DND-41 (cell line): Measurements from ENCODE around the gene JARID2.
A peak's percentile ranks its signal among the peaks of the same experiment; 100 is the strongest.

Source experiments
- ATAC-seq: fragments of 200-7000 bp; cut with Tn5 transposase; 3 replicates; pipeline ENCODE4 v1.9.1; 2021; ENCODE audit warnings: low read depth; ENCODE audit not compliant: insufficient read depth
- DNase-seq: peaks from one replicate; pipeline ENCODE4 v3.0.0-alpha.2; 2020
- H2AFZ ChIP-seq: 2 replicates; pipeline ENCODE4 v1.6.0; 2012; ENCODE audit warnings: low read depth, low read length
- H3K27ac ChIP-seq: 2 replicates; pipeline ENCODE4 v1.5.1; 2012; ENCODE audit warnings: low read length, inconsistent platforms
- H3K27me3 ChIP-seq: fragments of 200-600 bp; sonication (generic); 2 replicates; pipeline ENCODE4 v1.6.0; 2012; ENCODE audit warnings: low read length, mild to moderate bottlenecking, inconsistent platforms; ENCODE audit not compliant: insufficient read depth, poor library complexity
- H3K36me3 ChIP-seq: 2 replicates; pipeline ENCODE4 v1.5.1; 2012; ENCODE audit warnings: low read length, inconsistent platforms; ENCODE audit not compliant: insufficient read depth
- H3K4me1 ChIP-seq: 2 replicates; pipeline ENCODE4 v1.5.1; 2012; ENCODE audit warnings: mild to moderate bottlenecking, low read length; ENCODE audit not compliant: insufficient read depth
- H3K4me2 ChIP-seq: 2 replicates; pipeline ENCODE4 v1.6.0; 2012; ENCODE audit warnings: mild to moderate bottlenecking, moderate library complexity, low read length, inconsistent platforms; ENCODE audit not compliant: insufficient read depth
- H3K4me3 ChIP-seq, 2 experiments: fragments of 200-600 bp in 1 of 2; shearing (Covaris generic) in 1 of 2; 2 replicates each; pipeline ENCODE4 v1.5.1; 2012 to 2016; ENCODE audit warnings: inconsistent platforms in 2 of 2, low read length in 2 of 2, mild to moderate bottlenecking in 2 of 2, low read depth in 1 of 2, moderate library complexity in 1 of 2
- H3K79me2 ChIP-seq: 2 replicates; pipeline ENCODE4 v1.6.0; 2012; ENCODE audit warnings: low read length, inconsistent platforms; ENCODE audit not compliant: insufficient read depth
- H3K9ac ChIP-seq: 2 replicates; pipeline ENCODE4 v1.6.0; 2012; ENCODE audit warnings: low read depth, mild to moderate bottlenecking, inconsistent platforms, low read length, moderate library complexity
- H3K9me3 ChIP-seq: 2 replicates; pipeline ENCODE4 v1.5.1; 2012; ENCODE audit warnings: low read length, moderate library complexity, mild to moderate bottlenecking, inconsistent platforms; ENCODE audit not compliant: insufficient read depth, severe bottlenecking
- H4K20me1 ChIP-seq: 2 replicates; pipeline ENCODE4 v1.6.0; 2012; ENCODE audit warnings: low read length; ENCODE audit not compliant: insufficient read depth
- EZH2 ChIP-seq: IDR thresholded peaks from 3 replicates; pipeline ENCODE4 v1.6.1; 2012; ENCODE audit warnings: borderline replicate concordance, low read depth, mild to moderate bottlenecking, moderate library complexity, low read length, inconsistent platforms; ENCODE audit not compliant: severe bottlenecking
- TF ChIP-seq, protein P1 (sequence below): IDR thresholded peaks from 2 replicates; pipeline ENCODE4 v1.5.1; 2012; ENCODE audit warnings: borderline replicate concordance, low read length, moderate library complexity, mild to moderate bottlenecking; ENCODE audit not compliant: poor library complexity, severe bottlenecking; ENCODE audit errors: extremely low read depth

Gene JARID2

GRCh38 chr6:15489261-15489962 is 243.5 kb downstream of the JARID2 start:
- H3K4me2 ChIP-seq, result no peak overlapping the region
- no peak overlapping the region for H3K9ac ChIP-seq
- ATAC-seq (no peak), DNase-seq (no peak)
- peaks cover 37% of the 10 kb centered on the region for H3K36me3 ChIP-seq
- no peak overlapping the region for H3K4me3 ChIP-seq
- no peaks in the 10 kb centered on the region for H3K9me3 ChIP-seq
- H3K27me3 ChIP-seq, result no peaks in the 10 kb centered on the region
- H4K20me1 ChIP-seq, result no peaks in the 10 kb centered on the region; the same call in 1 of the 2 replicates
- H3K79me2 ChIP-seq, result no peaks in the 10 kb centered on the region
- no peaks in the 10 kb centered on the region for H3K4me1 ChIP-seq
- TF ChIP-seq, protein P1, sequence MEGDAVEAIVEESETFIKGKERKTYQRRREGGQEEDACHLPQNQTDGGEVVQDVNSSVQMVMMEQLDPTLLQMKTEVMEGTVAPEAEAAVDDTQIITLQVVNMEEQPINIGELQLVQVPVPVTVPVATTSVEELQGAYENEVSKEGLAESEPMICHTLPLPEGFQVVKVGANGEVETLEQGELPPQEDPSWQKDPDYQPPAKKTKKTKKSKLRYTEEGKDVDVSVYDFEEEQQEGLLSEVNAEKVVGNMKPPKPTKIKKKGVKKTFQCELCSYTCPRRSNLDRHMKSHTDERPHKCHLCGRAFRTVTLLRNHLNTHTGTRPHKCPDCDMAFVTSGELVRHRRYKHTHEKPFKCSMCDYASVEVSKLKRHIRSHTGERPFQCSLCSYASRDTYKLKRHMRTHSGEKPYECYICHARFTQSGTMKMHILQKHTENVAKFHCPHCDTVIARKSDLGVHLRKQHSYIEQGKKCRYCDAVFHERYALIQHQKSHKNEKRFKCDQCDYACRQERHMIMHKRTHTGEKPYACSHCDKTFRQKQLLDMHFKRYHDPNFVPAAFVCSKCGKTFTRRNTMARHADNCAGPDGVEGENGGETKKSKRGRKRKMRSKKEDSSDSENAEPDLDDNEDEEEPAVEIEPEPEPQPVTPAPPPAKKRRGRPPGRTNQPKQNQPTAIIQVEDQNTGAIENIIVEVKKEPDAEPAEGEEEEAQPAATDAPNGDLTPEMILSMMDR, result no peak
- no peak for TF ChIP-seq EZH2
- no peak overlapping the region for H2AFZ ChIP-seq
- no peak overlapping the region for H3K27ac ChIP-seq

DNA sequence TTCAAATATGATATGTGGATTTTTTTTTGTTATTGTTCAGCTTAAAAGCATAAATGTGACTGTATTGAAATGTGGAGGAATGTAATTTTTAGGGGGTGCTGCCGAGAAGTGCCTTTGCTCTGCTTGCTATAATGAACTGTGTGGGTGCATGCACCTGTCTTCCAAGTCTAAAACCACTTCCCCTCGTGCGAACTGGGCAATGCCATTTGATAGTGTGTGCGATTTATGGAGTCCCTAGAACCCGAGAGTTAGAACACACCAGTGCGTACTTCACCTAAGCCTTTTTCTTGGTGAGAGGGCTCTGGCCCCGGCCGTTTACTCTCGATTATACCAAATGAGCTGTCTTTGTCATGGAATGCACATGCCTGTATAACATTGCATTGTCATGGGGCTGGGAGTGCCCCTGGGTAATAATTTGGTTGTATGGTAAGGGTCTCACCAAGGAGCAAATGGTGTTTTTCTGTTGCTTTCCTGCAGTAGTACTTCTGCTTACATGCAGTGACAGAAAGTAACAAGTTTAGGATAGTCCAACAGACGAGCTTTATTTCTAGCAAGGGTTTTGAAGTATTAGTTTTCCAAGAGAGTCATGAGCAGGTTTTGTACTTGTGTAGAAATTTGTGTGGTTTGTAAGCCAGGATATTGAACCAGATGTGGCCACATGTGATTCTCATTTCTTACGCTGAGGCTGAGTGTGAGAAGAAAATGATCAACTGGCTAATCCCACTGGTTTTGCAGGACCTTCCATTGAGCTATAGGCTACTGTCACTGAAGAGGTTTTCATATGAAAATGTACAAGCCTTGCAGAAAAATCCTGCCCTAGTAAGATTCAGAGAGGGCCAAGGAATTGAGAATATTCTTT is 244.6 kb downstream of the JARID2 start:
- H2AFZ ChIP-seq, result no peak overlapping the region
- H3K27ac ChIP-seq, result no peak overlapping the region; the same call in 1 of the 2 replicates
- H3K36me3 ChIP-seq, result peaks cover 47% of the 10 kb centered on the region
- peaks cover 5% of the 10 kb centered on the region; the same call in 1 of the 2 replicates for H4K20me1 ChIP-seq
- H3K4me2 ChIP-seq, result no peak overlapping the region
- no peaks in the 10 kb centered on the region for H3K27me3 ChIP-seq
- H3K9ac ChIP-seq, result no peak overlapping the region
- H3K9me3 ChIP-seq, result no peaks in the 10 kb centered on the region
- DNase-seq (no peak), ATAC-seq (no peak)
- H3K4me1 ChIP-seq, result no peaks in the 10 kb centered on the region
- no peaks in the 10 kb centered on the region for H3K79me2 ChIP-seq
- TF ChIP-seq EZH2, result no peak
- TF ChIP-seq, protein P1, result no peak
- H3K4me3 ChIP-seq, result no peak overlapping the region

- Histone ChIP-seq H3K4me2 (no peak overlapping the region), H3K9me3 (no peaks in the 10 kb centered on the region), H3K36me3 (peaks cover 56% of the 10 kb centered on the region), H2AFZ (no peak overlapping the region), H3K9ac (no peak overlapping the region), H3K4me1 (no peaks in the 10 kb centered on the region), H3K27me3 (no peaks in the 10 kb centered on the region), H3K4me3 (no peak overlapping the region), H4K20me1 (peaks cover 5% of the 10 kb centered on the region; the same call in 1 of the 2 replicates), H3K79me2 (no peaks in the 10 kb centered on the region), H3K27ac (peak overlapping the region; percentile 37; the same call in 1 of the 2 replicates)
- DNase-seq, result peak; percentile 60
- no peak for TF ChIP-seq EZH2
- TF ChIP-seq, protein P1, result peak; percentile 77
- ATAC-seq, result peak; percentile 77
Observed at GRCh38 chr6:15491255-15491985, 245.6 kb downstream of the JARID2 start.
